GM10847 (cell line): ENCODE measurements around the gene SLC9A9.

ENCODE experiments used
- POLR2A ChIP-seq: IDR thresholded peaks from 2 replicates; pipeline ENCODE4 v1.6.1; 2011; ENCODE audit not compliant: insufficient read length; ENCODE audit errors: extremely low read depth

SLC9A9 gene

DNA sequence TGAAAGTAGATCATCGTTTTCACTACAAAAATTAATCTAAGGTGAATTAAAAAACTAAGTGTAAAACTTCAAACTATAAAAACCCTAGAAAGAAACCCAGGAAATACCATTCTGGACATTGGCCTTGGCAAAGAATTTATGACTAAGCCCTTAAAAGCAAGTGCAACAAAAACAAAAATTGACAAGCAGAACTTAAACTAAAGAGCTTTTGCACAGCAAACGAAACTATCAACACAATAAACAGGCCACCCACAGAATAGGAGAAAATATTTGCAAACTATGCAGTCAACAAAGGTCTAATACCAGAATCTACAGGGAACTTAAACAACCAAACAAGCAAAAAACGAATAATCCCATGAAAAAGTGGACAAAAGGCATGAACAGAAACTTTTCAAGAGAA is 426.7 kb downstream of the SLC9A9 start:
- no peak for TF ChIP-seq POLR2A

DNA sequence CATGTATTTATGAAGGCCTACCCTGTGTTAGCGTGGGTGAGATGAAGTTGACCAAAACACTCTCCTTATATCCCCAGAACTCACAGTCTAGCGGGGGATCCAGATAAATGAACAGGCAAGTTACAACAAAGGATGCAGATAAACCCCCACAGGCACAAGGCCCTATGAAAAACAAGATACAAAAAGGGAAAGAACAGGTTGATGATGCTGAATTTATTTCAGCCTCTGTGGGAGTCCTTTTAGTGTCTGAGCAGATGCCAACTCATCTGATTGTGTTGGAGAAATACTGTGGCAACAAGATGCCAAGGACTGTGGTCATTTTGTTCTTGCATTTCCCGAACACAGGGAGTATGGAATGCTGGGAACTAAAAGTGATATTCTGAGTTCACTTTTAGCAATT is 428.7 kb downstream of the SLC9A9 start:
- TF ChIP-seq POLR2A = no peak

DNA sequence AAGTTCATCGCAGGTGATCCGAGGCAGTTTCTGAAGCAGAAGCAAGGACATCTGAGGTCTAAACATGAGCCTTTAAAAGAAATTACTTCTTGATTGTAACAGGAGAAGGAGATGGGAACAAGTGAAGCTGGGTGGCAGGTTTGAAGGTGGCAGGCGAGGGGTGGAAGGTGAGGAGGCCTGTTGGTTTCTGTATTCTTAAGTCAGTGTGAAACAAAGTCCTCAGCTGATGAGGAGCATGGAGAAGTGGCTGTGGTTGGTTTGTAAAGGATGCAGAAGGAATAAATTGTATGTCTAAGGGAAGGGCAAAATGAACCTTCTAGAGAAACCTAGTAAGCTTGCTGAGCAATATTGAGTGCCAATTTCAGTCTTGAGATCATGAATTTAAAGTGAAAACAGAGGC is 429.9 kb downstream of the SLC9A9 start:
- no peak for TF ChIP-seq POLR2A

DNA sequence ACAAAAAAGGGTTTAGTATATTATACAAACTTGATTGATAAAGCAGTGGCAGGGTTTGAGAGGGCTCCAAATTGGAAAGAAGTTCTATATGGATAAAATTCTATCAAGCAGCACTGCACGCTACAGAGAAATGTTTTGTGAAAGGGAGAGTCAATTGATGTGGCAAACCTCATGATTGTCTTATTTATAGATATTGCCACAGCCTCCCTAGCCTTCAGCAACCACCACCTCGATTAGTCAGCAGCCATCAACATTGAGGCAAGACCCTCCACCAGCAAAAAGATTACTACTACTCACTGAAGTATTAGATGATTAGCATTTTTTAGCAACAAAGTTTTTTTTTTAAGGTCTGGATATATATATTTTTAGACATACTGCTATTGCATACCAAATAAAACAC is 432.0 kb downstream of the SLC9A9 start:
- TF ChIP-seq POLR2A = no peak

DNA sequence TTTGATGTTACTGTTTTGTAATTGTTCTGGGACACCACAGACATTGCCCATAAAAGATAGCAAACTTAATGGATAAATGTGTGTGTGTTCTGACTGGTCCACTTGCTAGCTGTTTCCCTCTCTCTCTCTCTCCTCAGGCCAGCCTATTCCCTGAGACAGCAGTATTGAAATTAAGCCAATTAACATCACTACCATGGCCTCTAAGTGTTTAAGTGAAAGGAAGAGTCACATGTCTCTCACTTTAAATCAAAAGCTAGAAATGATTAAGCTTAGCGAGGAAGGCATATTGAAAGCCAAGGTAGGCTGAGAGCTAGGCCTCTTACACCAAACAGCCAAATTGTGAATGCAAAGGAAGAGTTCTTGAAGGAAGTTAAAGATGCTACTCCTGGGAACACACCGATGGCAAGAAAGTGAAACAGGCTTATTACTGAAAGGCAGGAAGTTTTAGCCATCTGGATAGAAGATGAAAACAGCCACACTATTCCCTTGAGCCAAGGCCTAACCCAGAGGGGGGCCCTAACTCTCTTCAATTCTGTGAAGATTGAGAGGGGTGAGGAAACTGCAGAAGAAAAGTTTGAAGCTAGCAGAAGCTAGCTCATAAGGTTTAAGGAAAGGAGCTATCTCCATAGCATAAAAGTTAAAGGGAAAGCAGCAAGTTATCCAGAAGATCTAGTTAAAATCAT is 433.6 kb downstream of the SLC9A9 start:
- no peak for TF ChIP-seq POLR2A

DNA sequence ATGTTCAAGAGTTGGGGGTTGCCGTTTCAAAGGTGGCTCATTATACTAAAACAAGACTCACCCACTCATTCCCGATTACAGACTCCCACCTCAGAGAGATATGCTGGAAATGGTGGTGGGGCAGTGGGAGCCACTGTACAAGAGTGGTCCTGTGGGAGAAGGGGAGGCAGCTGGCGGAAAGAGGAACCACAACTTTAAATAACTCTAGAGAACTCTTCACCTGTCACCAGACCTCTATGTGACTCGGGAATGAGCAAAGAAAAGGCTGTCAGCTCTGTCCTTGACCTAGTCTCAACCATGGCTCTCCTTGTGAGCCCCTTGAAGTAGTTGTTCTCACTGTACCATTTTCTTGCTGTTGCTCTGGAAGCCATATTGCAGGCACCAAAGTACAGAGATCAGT is 434.9 kb downstream of the SLC9A9 start:
- TF ChIP-seq POLR2A = no peak

DNA sequence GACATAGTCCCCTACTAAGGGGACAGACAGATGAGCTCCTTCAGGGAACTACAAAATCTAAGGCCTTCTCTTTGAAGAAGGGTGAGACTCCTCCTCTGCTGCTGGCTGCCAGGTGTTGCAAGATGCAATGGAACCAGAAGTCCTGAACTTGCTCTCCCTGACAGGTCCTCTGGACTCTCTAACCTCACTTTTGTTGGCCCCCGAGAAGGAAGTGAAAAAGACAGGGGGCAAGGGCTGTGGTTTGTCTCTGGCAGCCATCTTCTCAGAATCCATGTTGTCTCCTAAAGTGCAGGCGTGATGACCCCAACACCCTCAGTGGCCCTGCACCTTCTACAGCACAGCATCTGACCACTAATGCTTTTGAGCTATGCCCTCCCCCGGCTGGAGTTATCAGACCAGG is 436.2 kb downstream of the SLC9A9 start:
- TF ChIP-seq POLR2A = no peak

DNA sequence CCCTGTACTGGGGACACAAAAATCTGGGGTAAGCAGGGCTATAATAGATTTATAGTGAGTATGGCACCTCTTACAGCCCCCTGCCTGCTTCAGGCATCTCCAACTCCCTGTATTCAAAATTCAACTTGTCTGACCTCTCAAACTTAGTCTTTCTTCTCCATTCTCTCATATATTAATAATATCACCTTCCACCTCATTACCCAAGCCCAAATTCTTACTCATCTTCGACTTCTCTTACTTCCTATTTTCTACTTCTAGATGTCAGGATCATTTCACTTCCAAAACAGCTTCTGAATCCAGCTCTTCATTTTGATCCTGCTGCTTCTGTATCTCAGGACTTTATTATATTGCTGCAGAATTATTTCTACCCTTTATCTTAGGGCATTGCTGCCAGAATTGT is 438.0 kb downstream of the SLC9A9 start:
- TF ChIP-seq POLR2A = no peak

DNA sequence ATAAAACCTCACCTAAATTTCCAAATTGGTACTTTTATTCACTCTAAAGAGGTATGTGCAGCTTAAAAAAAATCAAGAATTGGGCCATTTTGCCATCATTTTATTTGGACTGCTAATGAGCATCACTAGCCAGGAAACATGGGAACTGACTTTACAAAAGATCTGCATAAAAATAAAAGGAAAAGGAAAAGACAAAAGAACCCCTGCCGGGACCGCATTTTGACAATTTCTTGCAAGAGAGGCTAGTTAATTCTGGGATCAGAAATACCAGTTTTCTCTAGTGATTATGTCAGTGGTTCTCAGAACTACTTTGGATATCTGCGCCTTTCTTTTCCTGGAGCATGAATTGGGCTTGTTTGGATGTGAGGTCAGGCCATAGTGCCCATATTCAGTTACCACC is 439.5 kb downstream of the SLC9A9 start:
- TF ChIP-seq POLR2A = no peak

DNA sequence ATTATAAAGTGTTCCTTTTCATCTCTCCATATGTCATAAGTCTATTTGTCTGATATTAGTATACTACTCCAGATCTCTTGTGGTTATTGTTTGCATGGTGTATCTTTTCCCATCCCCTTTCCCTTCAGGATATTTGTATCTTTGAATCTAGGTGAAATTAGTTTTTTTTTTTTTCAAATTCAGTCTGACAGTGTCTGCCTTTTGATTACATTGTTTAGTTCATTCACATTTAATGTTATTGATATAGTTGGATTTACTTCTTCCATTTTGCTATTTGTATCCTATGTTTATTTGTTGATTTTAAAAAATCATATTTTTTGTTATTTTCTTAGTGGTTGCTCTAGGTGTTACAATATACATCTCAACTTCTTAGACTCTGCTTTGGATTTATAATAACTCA is 445.7 kb downstream of the SLC9A9 start:
- no peak for TF ChIP-seq POLR2A

DNA sequence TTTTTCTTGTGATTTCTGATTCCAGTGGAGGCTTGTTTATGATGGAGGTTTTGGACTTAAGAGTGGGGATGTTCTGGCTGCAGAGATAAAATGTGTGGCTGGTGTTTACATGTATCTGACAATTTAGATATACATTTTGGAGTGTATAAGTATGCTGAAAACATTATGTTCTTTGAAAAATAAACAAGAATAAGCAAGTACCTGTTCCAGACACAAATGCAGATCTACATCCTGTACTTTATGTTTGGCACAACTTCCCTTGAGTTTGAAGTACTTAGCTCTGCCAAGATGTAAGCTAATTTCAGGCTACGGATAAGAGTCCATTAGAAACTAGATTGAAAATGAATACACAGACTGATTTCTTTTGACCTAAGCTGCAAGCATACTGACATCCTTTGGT is 451.5 kb downstream of the SLC9A9 start:
- TF ChIP-seq POLR2A = no peak

DNA sequence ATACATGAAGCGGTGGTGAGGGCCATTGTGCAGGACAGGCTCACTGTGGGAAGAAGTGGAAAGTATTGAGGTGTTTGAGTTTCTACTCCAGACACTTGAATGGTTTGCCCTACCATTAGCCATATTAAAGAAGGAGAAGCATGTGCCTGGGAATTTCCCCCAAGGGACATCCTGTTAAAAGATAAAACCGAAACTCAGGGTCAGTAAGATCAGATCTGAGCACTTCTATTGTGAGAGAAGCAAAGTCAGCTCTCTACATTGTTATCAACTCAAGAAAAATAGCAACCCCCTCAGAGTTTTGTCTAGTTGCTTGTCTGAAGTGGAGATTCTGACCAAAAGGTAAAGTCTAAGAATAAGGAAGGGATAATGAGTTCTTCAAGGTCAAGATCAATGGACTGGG is 458.9 kb downstream of the SLC9A9 start:
- TF ChIP-seq POLR2A = no peak

DNA sequence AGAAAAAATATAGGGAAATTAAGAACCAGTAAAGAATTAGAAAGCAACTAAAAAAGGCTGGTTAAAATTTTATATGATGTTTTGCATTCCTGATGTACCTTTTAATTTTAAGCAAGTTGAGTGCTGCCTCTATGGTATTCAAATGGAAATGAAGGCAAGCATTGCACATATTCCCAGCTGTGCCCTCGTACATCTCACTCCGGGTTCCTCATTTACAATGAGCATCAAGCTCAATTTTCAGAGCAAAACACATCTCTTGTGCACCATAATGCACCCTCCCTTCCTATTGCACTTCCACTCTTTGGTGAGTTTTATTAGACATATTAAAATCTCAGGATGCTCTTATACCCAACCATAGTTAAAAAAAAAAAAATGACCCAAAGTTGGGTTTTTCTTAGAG is 460.8 kb downstream of the SLC9A9 start:
- TF ChIP-seq POLR2A = no peak

DNA sequence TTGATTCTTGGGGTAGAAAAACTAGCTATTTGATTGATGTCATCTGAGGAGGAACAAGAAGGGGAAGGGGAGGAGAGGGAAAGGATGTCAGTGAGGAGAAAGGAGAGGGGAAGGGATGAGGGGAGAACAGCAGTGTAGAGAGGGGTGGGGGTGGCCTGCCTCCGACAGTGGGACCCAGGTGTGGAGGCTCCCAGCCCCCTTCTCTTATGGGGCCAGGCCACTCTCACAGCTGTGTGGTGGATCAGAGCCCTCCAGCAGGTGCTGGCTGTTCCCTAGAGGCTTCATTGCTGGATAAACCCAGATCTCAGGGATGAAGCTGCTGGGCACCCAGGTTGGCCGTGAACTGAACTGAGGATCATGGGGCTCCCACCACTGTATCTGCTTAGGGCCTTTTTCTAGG is 464.2 kb downstream of the SLC9A9 start:
- no peak for TF ChIP-seq POLR2A

DNA sequence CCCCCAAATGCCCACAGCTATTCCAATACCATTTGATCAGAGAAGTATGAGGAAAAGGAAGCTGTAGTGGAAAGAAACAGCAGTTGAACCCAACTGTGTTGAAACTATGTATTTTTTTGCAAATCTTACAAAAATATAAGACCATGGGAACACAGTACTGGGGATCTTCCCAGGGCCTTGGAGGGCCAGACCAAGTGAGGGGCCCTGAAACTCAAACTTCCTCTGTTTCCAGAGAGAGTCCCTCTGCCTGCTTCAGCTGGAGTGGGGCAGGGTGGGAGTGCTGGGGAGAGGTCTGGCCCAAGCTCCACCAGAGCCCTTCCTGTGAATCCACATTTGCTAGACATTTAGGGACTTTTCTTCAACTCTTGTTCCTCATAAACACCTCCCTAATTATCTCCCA is 464.8 kb downstream of the SLC9A9 start:
- TF ChIP-seq POLR2A = no peak

DNA sequence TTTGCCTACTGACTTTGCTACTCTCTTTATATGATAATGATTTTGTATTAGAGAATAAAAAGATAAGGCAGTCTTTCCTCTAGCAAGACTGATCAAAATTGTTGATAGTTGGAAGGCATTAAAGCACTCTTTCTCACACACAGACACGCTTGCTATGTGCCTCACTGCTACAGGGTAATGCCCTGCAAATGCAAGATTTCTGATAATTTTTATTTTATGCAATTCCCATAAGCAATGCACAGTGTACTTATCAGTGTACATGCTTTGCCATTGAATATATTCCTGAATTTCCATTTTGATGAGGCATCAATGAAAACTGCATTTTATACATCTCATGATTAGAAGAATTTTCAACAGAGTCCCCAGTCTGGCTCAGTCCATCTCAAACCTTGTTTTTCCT is 465.5 kb downstream of the SLC9A9 start:
- no peak for TF ChIP-seq POLR2A

DNA sequence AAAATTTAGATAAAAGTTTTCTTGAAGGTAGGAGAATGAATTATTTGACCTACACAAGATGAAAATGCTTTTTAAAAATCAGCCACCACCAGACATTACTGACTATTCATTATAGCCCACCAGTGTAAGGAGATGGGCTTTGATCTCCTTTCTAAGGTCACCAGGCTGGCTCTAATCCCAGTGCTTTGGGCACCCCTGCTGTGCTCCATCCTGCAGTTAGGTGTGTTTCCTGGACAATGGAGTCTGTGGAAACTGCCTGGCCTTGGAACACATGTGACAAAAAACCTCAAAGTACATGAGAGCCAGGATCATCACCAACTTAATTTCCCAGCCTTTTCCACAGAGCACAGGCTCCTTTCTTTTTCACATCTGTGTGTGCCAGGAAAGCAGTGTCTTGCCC is 467.8 kb downstream of the SLC9A9 start:
- no peak for TF ChIP-seq POLR2A

DNA sequence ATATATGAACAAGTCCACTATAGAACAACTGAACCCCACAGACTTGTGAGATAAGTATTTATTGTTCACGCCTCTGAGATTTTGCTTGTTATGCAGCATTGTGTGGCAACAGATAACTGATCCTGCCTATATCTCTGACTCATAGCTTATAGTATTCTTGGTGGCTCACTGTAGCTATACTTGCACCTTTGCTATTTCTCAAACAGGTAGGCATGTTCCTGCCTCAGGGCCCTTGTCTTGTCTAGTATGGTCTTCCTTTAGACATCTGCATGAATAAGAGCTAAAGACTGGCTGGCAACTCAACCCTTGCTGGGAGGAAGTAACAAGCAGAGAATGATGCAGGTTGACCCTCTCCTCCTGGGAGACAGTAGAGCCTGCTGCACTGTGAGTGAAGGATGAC is 472.6 kb downstream of the SLC9A9 start:
- no peak for TF ChIP-seq POLR2A

DNA sequence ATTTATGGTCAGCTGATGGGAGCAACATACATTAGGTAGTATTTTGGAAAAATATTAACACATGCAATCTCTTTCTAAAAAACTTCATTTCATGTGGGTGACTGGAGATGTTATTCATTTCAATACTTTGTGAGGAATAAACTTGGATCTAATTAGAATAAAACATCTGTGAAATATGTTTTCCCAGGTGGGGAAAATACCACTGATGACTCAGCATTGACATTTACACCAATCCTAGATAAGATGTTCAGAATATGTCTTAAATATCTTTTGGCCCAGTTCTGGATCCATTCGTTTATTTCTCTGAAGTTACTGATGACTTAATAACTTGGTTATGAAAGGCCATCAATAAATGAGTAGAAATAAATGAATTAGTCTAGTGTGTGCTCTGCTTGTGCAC is 481.1 kb downstream of the SLC9A9 start:
- TF ChIP-seq POLR2A = no peak

DNA sequence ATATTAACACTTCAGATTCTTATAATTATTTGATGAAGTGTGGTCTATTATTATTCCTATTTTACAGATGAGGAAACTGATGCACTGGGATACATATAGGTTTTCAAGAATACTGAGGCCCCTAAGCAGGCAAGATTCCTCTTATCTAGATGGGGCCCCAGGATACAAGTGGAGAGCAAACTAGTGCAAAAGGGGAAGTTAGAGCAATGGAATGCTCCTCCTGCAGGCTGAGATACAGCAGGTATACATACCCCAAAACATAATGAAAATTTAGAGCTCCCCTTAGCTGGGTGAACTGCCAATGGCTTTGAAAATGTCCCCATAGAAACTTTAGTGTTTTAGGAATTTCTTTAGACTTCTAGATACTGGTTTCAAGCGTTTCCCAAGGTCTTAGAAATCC is 481.6 kb downstream of the SLC9A9 start:
- no peak for TF ChIP-seq POLR2A
